Measurements from ENCODE around the gene CTSH. TPM values are rescaled to one million over a fixed set of nuclear protein-coding genes. Genes with fewer than 3 reads are reported as not detected.

Gene CTSH
- total and polyA plus RNA-seq, 2 of the 13 experiments (the other 11 are each of a cell fraction or from before 2014, with no cell fraction given), result 265 to 653 TPM

DNA sequence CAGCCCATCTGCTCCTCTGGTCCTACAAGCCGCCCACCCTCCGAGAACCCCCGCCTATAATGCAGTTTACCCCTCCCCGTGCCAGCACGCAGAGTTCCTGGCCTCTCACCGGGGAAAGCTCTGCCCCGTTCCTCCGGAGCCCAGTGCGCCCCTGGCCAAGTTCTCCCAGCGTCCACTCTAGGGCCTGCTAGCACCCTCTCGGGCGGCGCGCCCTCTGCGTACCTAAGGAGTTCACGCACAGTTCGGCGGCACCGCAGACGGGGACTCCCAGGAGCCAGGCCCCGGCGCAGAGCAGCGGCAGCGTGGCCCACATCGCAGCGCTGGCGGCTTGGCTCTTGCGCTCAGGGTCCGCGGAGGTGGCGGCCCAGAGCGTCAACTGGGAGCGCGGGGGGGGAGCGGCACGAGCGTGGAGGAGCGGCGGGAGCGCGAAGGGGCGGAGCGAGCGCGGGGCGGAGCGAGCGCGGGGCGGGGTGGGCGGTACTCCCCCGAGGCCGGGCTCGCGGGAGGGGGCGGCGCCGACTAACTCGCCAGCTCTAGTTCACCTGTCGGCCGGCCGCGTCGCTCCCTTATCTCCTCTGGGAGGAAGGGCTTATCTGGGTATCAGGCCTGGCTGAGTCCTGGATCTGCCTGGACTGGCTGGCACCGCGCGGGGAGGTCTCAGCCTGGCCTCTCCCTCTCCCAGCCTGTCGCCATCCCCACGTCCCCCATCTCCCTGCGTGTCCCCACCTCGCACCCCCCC is at the start of gene CTSH (continued):
- TF ChIP-seq, protein P1, sequence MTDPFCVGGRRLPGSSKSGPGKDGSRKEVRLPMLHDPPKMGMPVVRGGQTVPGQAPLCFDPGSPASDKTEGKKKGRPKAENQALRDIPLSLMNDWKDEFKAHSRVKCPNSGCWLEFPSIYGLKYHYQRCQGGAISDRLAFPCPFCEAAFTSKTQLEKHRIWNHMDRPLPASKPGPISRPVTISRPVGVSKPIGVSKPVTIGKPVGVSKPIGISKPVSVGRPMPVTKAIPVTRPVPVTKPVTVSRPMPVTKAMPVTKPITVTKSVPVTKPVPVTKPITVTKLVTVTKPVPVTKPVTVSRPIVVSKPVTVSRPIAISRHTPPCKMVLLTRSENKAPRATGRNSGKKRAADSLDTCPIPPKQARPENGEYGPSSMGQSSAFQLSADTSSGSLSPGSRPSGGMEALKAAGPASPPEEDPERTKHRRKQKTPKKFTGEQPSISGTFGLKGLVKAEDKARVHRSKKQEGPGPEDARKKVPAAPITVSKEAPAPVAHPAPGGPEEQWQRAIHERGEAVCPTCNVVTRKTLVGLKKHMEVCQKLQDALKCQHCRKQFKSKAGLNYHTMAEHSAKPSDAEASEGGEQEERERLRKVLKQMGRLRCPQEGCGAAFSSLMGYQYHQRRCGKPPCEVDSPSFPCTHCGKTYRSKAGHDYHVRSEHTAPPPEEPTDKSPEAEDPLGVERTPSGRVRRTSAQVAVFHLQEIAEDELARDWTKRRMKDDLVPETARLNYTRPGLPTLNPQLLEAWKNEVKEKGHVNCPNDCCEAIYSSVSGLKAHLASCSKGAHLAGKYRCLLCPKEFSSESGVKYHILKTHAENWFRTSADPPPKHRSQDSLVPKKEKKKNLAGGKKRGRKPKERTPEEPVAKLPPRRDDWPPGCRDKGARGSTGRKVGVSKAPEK (CRISPR knock-in tag; IDR thresholded peaks at IDR 0.05; ENCODE audit: borderline replicate concordance), result no peak
- TF ChIP-seq SMC3 (IDR thresholded peaks at IDR 0.05; ENCODE audit: low read length), result no peak
- TF ChIP-seq ZZZ3 (CRISPR knock-in tag; IDR thresholded peaks at IDR 0.05; ENCODE audit: borderline replicate concordance), result no peak
- TF ChIP-seq CEBPB (IDR thresholded peaks at IDR 0.05; ENCODE audit: borderline replicate concordance, low read depth, low read length), result no peak
- TF ChIP-seq ZNF563 (CRISPR knock-in tag; IDR thresholded peaks at IDR 0.05), result peak; percentile 96
- TF ChIP-seq, protein P2, sequence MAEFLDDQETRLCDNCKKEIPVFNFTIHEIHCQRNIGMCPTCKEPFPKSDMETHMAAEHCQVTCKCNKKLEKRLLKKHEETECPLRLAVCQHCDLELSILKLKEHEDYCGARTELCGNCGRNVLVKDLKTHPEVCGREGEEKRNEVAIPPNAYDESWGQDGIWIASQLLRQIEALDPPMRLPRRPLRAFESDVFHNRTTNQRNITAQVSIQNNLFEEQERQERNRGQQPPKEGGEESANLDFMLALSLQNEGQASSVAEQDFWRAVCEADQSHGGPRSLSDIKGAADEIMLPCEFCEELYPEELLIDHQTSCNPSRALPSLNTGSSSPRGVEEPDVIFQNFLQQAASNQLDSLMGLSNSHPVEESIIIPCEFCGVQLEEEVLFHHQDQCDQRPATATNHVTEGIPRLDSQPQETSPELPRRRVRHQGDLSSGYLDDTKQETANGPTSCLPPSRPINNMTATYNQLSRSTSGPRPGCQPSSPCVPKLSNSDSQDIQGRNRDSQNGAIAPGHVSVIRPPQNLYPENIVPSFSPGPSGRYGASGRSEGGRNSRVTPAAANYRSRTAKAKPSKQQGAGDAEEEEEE (CRISPR knock-in tag; IDR thresholded peaks at IDR 0.05; ENCODE audit: borderline replicate concordance), result no peak
- no peak for TF ChIP-seq MLLT10 (CRISPR knock-in tag; IDR thresholded peaks at IDR 0.05)
- no peak for TF ChIP-seq ZNF30 (CRISPR knock-in tag; IDR thresholded peaks at IDR 0.05)
- TF ChIP-seq TCF7 (IDR thresholded peaks at IDR 0.05; ENCODE audit: low read depth), result no peak
- TF ChIP-seq THAP11 (CRISPR knock-in tag; IDR thresholded peaks at IDR 0.05), result peak; percentile 56
- TF ChIP-seq ZNF543 (CRISPR knock-in tag; IDR thresholded peaks at IDR 0.05), result peak; percentile 79; the same call in 1 of the 2 replicates
- 0 out of 2 replicates have a peak, but pooled peaks have one; percentile 48 for TF ChIP-seq DNMT1 (CRISPR knock-in tag; IDR thresholded peaks at IDR 0.05)
- no peak for TF ChIP-seq MAFF (IDR thresholded peaks at IDR 0.05; ENCODE audit: low read depth, low read length)
- no peak for TF ChIP-seq GTF2F1 (IDR thresholded peaks at IDR 0.05; ENCODE audit: low read length)
- TF ChIP-seq, protein P3, sequence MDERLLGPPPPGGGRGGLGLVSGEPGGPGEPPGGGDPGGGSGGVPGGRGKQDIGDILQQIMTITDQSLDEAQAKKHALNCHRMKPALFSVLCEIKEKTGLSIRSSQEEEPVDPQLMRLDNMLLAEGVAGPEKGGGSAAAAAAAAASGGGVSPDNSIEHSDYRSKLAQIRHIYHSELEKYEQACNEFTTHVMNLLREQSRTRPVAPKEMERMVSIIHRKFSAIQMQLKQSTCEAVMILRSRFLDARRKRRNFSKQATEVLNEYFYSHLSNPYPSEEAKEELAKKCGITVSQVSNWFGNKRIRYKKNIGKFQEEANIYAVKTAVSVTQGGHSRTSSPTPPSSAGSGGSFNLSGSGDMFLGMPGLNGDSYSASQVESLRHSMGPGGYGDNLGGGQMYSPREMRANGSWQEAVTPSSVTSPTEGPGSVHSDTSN (CRISPR knock-in tag; IDR thresholded peaks at IDR 0.05), result no peak
- no peak for TF ChIP-seq GABPA (IDR thresholded peaks at IDR 0.05; ENCODE audit: low read depth, low read length)
- TF ChIP-seq GABPA (CRISPR knock-in tag; IDR thresholded peaks at IDR 0.05; ENCODE audit: low read depth), result no peak
- TF ChIP-seq HNRNPL (IDR thresholded peaks at IDR 0.05; ENCODE audit: low read depth, low read length), result no peak
- TF ChIP-seq, protein P4, sequence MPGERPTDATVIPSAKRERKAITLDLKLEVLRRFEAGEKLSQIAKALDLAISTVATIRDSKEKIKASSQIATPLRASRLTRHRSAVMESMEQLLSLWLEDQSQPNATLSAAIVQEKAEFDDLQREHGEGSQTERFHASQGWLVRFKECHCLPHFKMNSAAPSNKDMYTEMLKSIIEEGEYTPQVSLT (CRISPR knock-in tag; IDR thresholded peaks at IDR 0.05; ENCODE audit: borderline replicate concordance, low read depth), result no peak
- TF ChIP-seq NFIC (IDR thresholded peaks at IDR 0.05; ENCODE audit: low read length), result no peak
- no peak for TF ChIP-seq FOXK2 (IDR thresholded peaks at IDR 0.05)
